GM12878 (cell line): ENCODE results near the gene NR2F2. TPM values are rescaled to one million over a fixed set of nuclear protein-coding genes. Genes with fewer than 3 reads are reported as not detected.

Source experiments
- ATAC-seq: fragments of 200-7000 bp; cut with Tn5 transposase; 3 replicates; pipeline ENCODE4 v1.9.1; 2020; ENCODE audit warnings: mild to moderate bottlenecking, moderate library complexity
- BruUV-seq: library from RNA; stranded (reverse); fragments of 400-500 nt; replicated peaks from 2 replicates; lab custom pipeline; 2021; lab: Mats Ljungman, UMichigan
- CTCF ChIA-PET: fragments of 300-600 bp; sonication (Branson Sonifier 250); formaldehyde crosslinking; extraction: SDS; loops from one replicate; lab custom pipeline; 2021; ENCODE audit warnings: inconsistent platforms; lab: Yijun Ruan, JAX
- POLR2A ChIA-PET: fragments of 350-600 bp; formaldehyde crosslinking; extraction: SDS; loops from one replicate; lab custom pipeline; 2021; ENCODE audit warnings: inconsistent platforms; lab: Charles Lee
- RAD21 ChIA-PET: fragments of 300-600 bp; sonication (Branson Sonifier 250); formaldehyde crosslinking; loops from one replicate; lab custom pipeline; 2023; ENCODE audit warnings: antibody characterized with exemption; ENCODE audit not compliant: unreplicated experiment; lab: Charles Lee
- SMC1A ChIA-PET: fragments of 300-600 bp; sonication (Branson Sonifier 250); formaldehyde crosslinking; loops from one replicate; lab custom pipeline; 2023; ENCODE audit not compliant: unreplicated experiment, uncharacterized antibody; lab: Charles Lee
- DNase-seq: peaks from one replicate; pipeline ENCODE4 v3.0.0-alpha.2; 2011; ENCODE audit warnings: low read depth, low spot score
- FAIRE-seq: peaks from 3 replicates; lab custom pipeline; 2011; peaks lifted over from hg19 to GRCh38; lab: Jason Lieb, UNC
- H2AFZ ChIP-seq: 2 replicates; pipeline ENCODE4 v1.6.0; 2011; ENCODE audit warnings: low read depth, low read length, control low read depth; ENCODE audit not compliant: control insufficient read depth
- H3K27ac ChIP-seq: 2 replicates; pipeline ENCODE4 v1.5.1; 2011; ENCODE audit warnings: control low read depth; ENCODE audit not compliant: control insufficient read depth, insufficient read depth
- H3K27me3 ChIP-seq, 2 experiments: replicated peaks in 1 of 2; 2 replicates each; pipeline versions ENCODE4 v1.6.0 to v1.6.1; 2011; ENCODE audit warnings: low read length in 1 of 2; ENCODE audit not compliant: control insufficient read depth in 2 of 2, insufficient read depth in 2 of 2
- H3K36me3 ChIP-seq, 2 experiments: 2 replicates each; pipeline ENCODE4 v1.5.1; 2011; ENCODE audit warnings: low read length in 1 of 2; ENCODE audit not compliant: control insufficient read depth in 2 of 2, insufficient read depth in 2 of 2
- H3K4me1 ChIP-seq: 2 replicates; pipeline ENCODE4 v1.6.1; 2011; ENCODE audit warnings: mild to moderate bottlenecking, low read length, moderate library complexity, mixed read lengths; ENCODE audit not compliant: control insufficient read depth, insufficient read depth
- H3K4me2 ChIP-seq: 2 replicates; pipeline ENCODE4 v1.6.0; 2011; ENCODE audit warnings: control low read depth; ENCODE audit not compliant: control insufficient read depth, insufficient read depth
- H3K4me3 ChIP-seq: fragments of 200-600 bp; sonication (generic); 2 replicates; pipeline ENCODE4 v1.5.1; 2016
- H3K79me2 ChIP-seq: 2 replicates; pipeline ENCODE4 v1.6.0; 2011; ENCODE audit warnings: low read length; ENCODE audit not compliant: control insufficient read depth, insufficient read depth
- H3K9ac ChIP-seq: 2 replicates; pipeline ENCODE4 v1.8.0; 2011; ENCODE audit warnings: low read length, control low read depth, mixed read lengths; ENCODE audit not compliant: control insufficient read depth, insufficient read depth
- H3K9me3 ChIP-seq: replicated peaks from 3 replicates; pipeline ENCODE4 v1.5.1; 2011; ENCODE audit warnings: mild to moderate bottlenecking, low read length; ENCODE audit not compliant: control insufficient read depth, insufficient read depth
- H4K20me1 ChIP-seq: 2 replicates; pipeline ENCODE4 v1.6.0; 2011; ENCODE audit not compliant: control insufficient read depth, insufficient read depth
- CHD4 ChIP-seq: fragments of 200-600 bp; sonication (generic); IDR thresholded peaks from 2 replicates; pipeline ENCODE4 v1.6.1; 2016; ENCODE audit warnings: mild to moderate bottlenecking
- EED ChIP-seq: sonication (generic); IDR thresholded peaks from 2 replicates; pipeline ENCODE4 v1.6.1; 2016; ENCODE audit warnings: antibody characterized with exemption, low read depth
- HCFC1 ChIP-seq: fragments of 150-350 bp; IDR thresholded peaks from 2 replicates; pipeline ENCODE4 v1.6.1; 2014; ENCODE audit warnings: low read length
- NFXL1 ChIP-seq: fragments of 450-650 bp; IDR thresholded peaks from 2 replicates; pipeline ENCODE4 v1.6.1; 2017; ENCODE audit warnings: antibody characterized with exemption, mild to moderate bottlenecking, borderline replicate concordance
- RAD21 ChIP-seq: IDR thresholded peaks from 2 replicates; pipeline ENCODE4 v1.6.1; 2011; ENCODE audit warnings: mild to moderate bottlenecking, low read depth, low read length, moderate library complexity; ENCODE audit not compliant: insufficient read depth
- REST ChIP-seq: IDR thresholded peaks from 2 replicates; pipeline ENCODE4 v1.6.1; 2012; ENCODE audit warnings: mild to moderate bottlenecking, low read depth, low read length
- RUNX3 ChIP-seq: IDR thresholded peaks from 2 replicates; pipeline ENCODE4 v1.6.1; 2012; ENCODE audit warnings: low read length, inconsistent platforms
- SMAD1 ChIP-seq: fragments of 450-650 bp; IDR thresholded peaks from 2 replicates; pipeline ENCODE4 v1.6.1; 2018; ENCODE audit warnings: mild to moderate bottlenecking, low read depth; ENCODE audit not compliant: partially characterized antibody
- WGBS: methylation state at CpG from one replicate; pipeline ENCODE4 v1.1.6; 2016; ENCODE audit warnings: low lambda C conversion rate; ENCODE audit not compliant: insufficient replicate concordance, insufficient coverage; ENCODE audit errors: missing lambda C conversion rate; 5-methylcytosine and 5-hydroxymethylcytosine counted together
- in situ Hi-C: fragments of 300-500 bp; cut with MboI; formaldehyde crosslinking; loops from 9 replicates; pipeline ENCODE4 v1.14.3; 2018; ENCODE audit warnings: mixed read lengths
- intact Hi-C: fragments of 100-400 bp; cut with micrococcal nuclease; formaldehyde crosslinking; loops from one replicate; pipeline ENCODE4 v1.14.2; 2022; ENCODE audit not compliant: unreplicated experiment
- polyA plus RNA-seq, 11 experiments: library from polyadenylated mRNA; depleted of rRNA in 4 of 11; unstranded in 6 of 11; stranded (reverse) in 5 of 11; fragments of >200 nt; fragmentation: Nextera tagmentation in 4 of 11; fragmentation: Illumina TruSeq in 1 of 11; extraction: Ambion mirVana in 4 of 11; extraction: Trizol in 1 of 11; gene quantifications; 1 replicate in 1 of 11; 2 replicates in 10 of 11; pipeline versions ENCODE4 v1.2.1 to v1.2.3, GENCODE V29; 2011 to 2016; ENCODE audit warnings: inconsistent platforms in 2 of 11, missing spikeins in 2 of 11, low read depth in 1 of 11
- total RNA-seq, 4 experiments: library from RNA; depleted of rRNA in 3 of 4; stranded (reverse); fragments of >200 nt in 3 of 4; fragmentation: Illumina TruSeq in 1 of 4; extraction: Trizol in 1 of 4; gene quantifications; 2 replicates each; pipeline versions ENCODE4 v1.2.1 to v1.2.3, GENCODE V29; 2013 to 2021

NR2F2 gene
- total and polyA plus RNA-seq, 10 of the 15 experiments (the other 5 are each of a cell fraction or from before 2014, with no cell fraction given), result 1.1 to 10.1 (median 3.2) TPM

GRCh38 chr15:96303503-96304056, 26.9 kb upstream of the NR2F2 start:
- no peaks in the 10 kb centered on the region; the same call in 2 of the 3 replicates for H3K9me3 ChIP-seq
- ChIA-PET POLR2A (no interaction called here), CTCF (no interaction called here), RAD21 (no interaction called here), SMC1A (interaction anchor here (0.6 kb wide), 1 partner anchor 88 kb away, joined by 3 read pairs; no protein-coding TSS in a partner anchor)
- BruUV-seq, result no TSS peak
- H4K20me1 ChIP-seq, result no peaks in the 10 kb centered on the region
- no peak overlapping the region for H3K4me3 ChIP-seq
- H3K27ac ChIP-seq, result no peak overlapping the region
- H3K27me3 ChIP-seq, result no peaks in the 10 kb centered on the region
- no peak for ATAC-seq
- no peak for DNase-seq
- no peak for FAIRE-seq
- in situ Hi-C loops (no loop called here), intact Hi-C loops (no loop called here)
- no peaks in the 10 kb centered on the region for H3K4me1 ChIP-seq
- 36% methylated on average over 9 of the region's 9 CpGs for WGBS
- TF ChIP-seq RUNX3 (no peak), SMAD1 (no peak), REST (no peak), HCFC1 (no peak), RAD21 (no peak), CHD4 (no peak), EED (no peak), NFXL1 (no peak)
- no peaks in the 10 kb centered on the region for H3K36me3 ChIP-seq
- H3K79me2 ChIP-seq, result no peaks in the 10 kb centered on the region
- no peak overlapping the region for H2AFZ ChIP-seq
- H3K4me2 ChIP-seq, result no peak overlapping the region
- no peak overlapping the region for H3K9ac ChIP-seq
